Adrenal gland (tissue), 12 donors: Measurements from ENCODE around the gene TRDN. TPM values are rescaled to one million over a fixed set of nuclear protein-coding genes. Genes with fewer than 3 reads are reported as not detected.

ENCODE experiments used
- DNase-seq, 7 donors: peaks; one replicate each; pipeline ENCODE4 v3.0.0-alpha.2; 2019 to 2020
- H3K27ac ChIP-seq, 5 donors: fragments of 200-600 bp; sonication (generic) in 4 of 5; 1 replicate in 3 of 5; 2 replicates in 2 of 5; pipeline versions ENCODE4 v1.5.1 to v1.8.0; 2016 to 2020; ENCODE audit warnings: mild to moderate bottlenecking in 1 of 5
- H3K27me3 ChIP-seq: fragments of 200-600 bp; 2 replicates; pipeline ENCODE4 v1.8.0; 2021
- H3K36me3 ChIP-seq, 2 donors: fragments of 200-600 bp; replicated peaks in 1 of 2; 1 replicate in 1 of 2; 2 replicates in 1 of 2; pipeline versions ENCODE4 v1.5.1 to v1.8.0; 2018 to 2022
- H3K4me1 ChIP-seq, 2 donors: fragments of 200-600 bp; replicated peaks in 1 of 2; 1 replicate in 1 of 2; 2 replicates in 1 of 2; pipeline versions ENCODE4 v1.5.1 to v1.8.0; 2018 to 2021
- H3K4me3 ChIP-seq, 4 donors: fragments of 200-600 bp; sonication (generic) in 3 of 4; one replicate each; pipeline ENCODE4 v1.5.1; 2016 to 2018
- H3K9me3 ChIP-seq, 3 donors: fragments of 200-600 bp; sonication (generic) in 1 of 3; replicated peaks in 1 of 3; 1 replicate in 2 of 3; 2 replicates in 1 of 3; pipeline versions ENCODE4 v1.5.1 to v1.8.0; 2016 to 2021
- CTCF ChIP-seq, 6 experiments: fragments of 450-650 bp in 4 of 6; fragments of 200-600 bp in 2 of 6; sonication (generic) in 1 of 6; IDR thresholded peaks; 1 replicate in 5 of 6; 2 replicates in 1 of 6; pipeline versions ENCODE4 v1.5.1 to v1.8.0; 2016 to 2021; ENCODE audit warnings: antibody characterized with exemption in 6 of 6, mild to moderate bottlenecking in 2 of 6, moderate library complexity in 1 of 6
- POLR2A ChIP-seq, 2 donors: fragments of 450-650 bp; IDR thresholded peaks; one replicate each; pipeline ENCODE4 v1.6.1; 2017; ENCODE audit warnings: antibody characterized with exemption in 2 of 2, mild to moderate bottlenecking in 2 of 2, moderate library complexity in 1 of 2
- WGBS, 4 donors: extraction: QIAGEN DNeasy Blood & Tissue Kit in 2 of 4; methylation state at CpG; one replicate each; pipeline versions ENCODE4 v1.1.5 to v1.1.7; 2013 to 2017; 5-methylcytosine and 5-hydroxymethylcytosine counted together
- intact Hi-C, 2 donors: fragments of 100-400 bp; cut with DNase I; formaldehyde crosslinking; loops; one replicate each; pipeline versions ENCODE4 v1.14.1 to v1.15.0; 2022 to 2023
- polyA plus RNA-seq, 3 donors: library from polyadenylated mRNA; stranded (reverse); fragments of 200-250 nt in 2 of 3; fragments of 350-450 nt in 1 of 3; fragmentation: Illumina TruSeq in 1 of 3; extraction: RNeasy Lipid Tissue Mini Kit (QIAGEN cat#74804) in 1 of 3; gene quantifications; one replicate each; pipeline ENCODE4 v1.2.3, GENCODE V29; 2013 to 2014
- total RNA-seq, 9 donors: library from RNA; depleted of rRNA in 4 of 9; stranded (reverse); fragments of >200 nt in 4 of 9; fragments of 120-200 nt in 1 of 9; fragmentation: NEBNext Ultra II Directional in 1 of 9; extraction: Animal tissue kit (Norgen Biotek cat#: 25700) in 1 of 9; gene quantifications; one replicate each; pipeline versions ENCODE4 v1.1.0 to v1.2.4, GENCODE V29; 2013 to 2023
- donor health status: healthy with polysubstance abuse.
- donor health status: Bipolar disorder and iron deficiency.
- donor health status: DM: yes; HTN: yes; CAD: no.
- donor health status: DM: no; HTN: no; CAD: no.
- donor health status: DM: no; HTN: no; CAD: no.
- donor health status: DM: yes; HTN: yes; CAD: no.

The TRDN gene
- total and polyA plus RNA-seq, 12 donors: 0.06 to 3.5 (median 0.54) TPM; not detected in 2

GRCh38 chr6:123550052-123550617 is 86.6 kb downstream of the TRDN start:
- Histone ChIP-seq H3K36me3 (no peaks in the 10 kb centered on the region), H3K27me3 (no peaks in the 10 kb centered on the region), H3K27ac (no peak overlapping the region), H3K4me3 (no peak overlapping the region), H3K9me3 (no peaks in the 10 kb centered on the region), H3K4me1 (peaks cover 8 to 12% of the 10 kb centered on the region in 2 donors)
- intact Hi-C loops: no loop called here
- no peak for TF ChIP-seq POLR2A (IDR thresholded peaks at IDR 0.05)
- TF ChIP-seq CTCF (IDR thresholded peaks at IDR 0.05): no peak
- DNase-seq: no peak
- WGBS, 4 donors: 57 to 66% (median 63%) methylated on average over 2 of the region's 2 CpGs

GRCh38 chr6:123549476-123549875 is 87.3 kb downstream of the TRDN start:
- TF ChIP-seq POLR2A (IDR thresholded peaks at IDR 0.05) (no peak), CTCF (IDR thresholded peaks at IDR 0.05) (no peak)
- intact Hi-C loops: no loop called here
- peaks cover 8 to 12% of the 10 kb centered on the region in 2 donors for H3K4me1 ChIP-seq
- H3K36me3 ChIP-seq: no peaks in the 10 kb centered on the region
- no peak for DNase-seq
- H3K9me3 ChIP-seq: no peaks in the 10 kb centered on the region
- H3K4me3 ChIP-seq: no peak overlapping the region
- no peaks in the 10 kb centered on the region for H3K27me3 ChIP-seq
- H3K27ac ChIP-seq: no peak overlapping the region

- TF ChIP-seq POLR2A (IDR thresholded peaks at IDR 0.05) (no peak), CTCF (IDR thresholded peaks at IDR 0.05) (no peak)
- Histone ChIP-seq H3K27me3 (no peaks in the 10 kb centered on the region), H3K27ac (no peak overlapping the region), H3K4me3 (no peak overlapping the region), H3K9me3 (no peaks in the 10 kb centered on the region), H3K36me3 (no peaks in the 10 kb centered on the region), H3K4me1 (peaks cover 4 to 11% of the 10 kb centered on the region in 2 donors)
- no peak for DNase-seq
- intact Hi-C loops: no loop called here
Observed at GRCh38 chr6:123547216-123547978, 89.4 kb downstream of the TRDN start.

- intact Hi-C loops: no loop called here
- Histone ChIP-seq H3K36me3 (no peaks in the 10 kb centered on the region), H3K4me1 (peaks cover 0 to 3% of the 10 kb centered on the region in 2 donors), H3K27me3 (no peaks in the 10 kb centered on the region), H3K9me3 (no peaks in the 10 kb centered on the region), H3K4me3 (no peak overlapping the region), H3K27ac (no peak overlapping the region)
- no peak for TF ChIP-seq CTCF (IDR thresholded peaks at IDR 0.05)
- no peak for TF ChIP-seq POLR2A (IDR thresholded peaks at IDR 0.05)
- DNase-seq: no peak
- WGBS, 4 donors: 83 to 93% (median 88%) methylated on average over 2 of the region's 2 CpGs
Observed at GRCh38 chr6:123546537-123546936, 90.2 kb downstream of the TRDN start.
